ENCODE data around the gene FPGS.

Gene FPGS

GRCh38 chr9:127809002-127809539, 6.4 kb downstream of the FPGS start:
- no peak overlapping the region for H3K4me3 ChIP-seq (ENCODE audit: low read depth, low read length)
- DNase-seq (ENCODE audit: low read depth): no peak
- TF ChIP-seq, protein P1, sequence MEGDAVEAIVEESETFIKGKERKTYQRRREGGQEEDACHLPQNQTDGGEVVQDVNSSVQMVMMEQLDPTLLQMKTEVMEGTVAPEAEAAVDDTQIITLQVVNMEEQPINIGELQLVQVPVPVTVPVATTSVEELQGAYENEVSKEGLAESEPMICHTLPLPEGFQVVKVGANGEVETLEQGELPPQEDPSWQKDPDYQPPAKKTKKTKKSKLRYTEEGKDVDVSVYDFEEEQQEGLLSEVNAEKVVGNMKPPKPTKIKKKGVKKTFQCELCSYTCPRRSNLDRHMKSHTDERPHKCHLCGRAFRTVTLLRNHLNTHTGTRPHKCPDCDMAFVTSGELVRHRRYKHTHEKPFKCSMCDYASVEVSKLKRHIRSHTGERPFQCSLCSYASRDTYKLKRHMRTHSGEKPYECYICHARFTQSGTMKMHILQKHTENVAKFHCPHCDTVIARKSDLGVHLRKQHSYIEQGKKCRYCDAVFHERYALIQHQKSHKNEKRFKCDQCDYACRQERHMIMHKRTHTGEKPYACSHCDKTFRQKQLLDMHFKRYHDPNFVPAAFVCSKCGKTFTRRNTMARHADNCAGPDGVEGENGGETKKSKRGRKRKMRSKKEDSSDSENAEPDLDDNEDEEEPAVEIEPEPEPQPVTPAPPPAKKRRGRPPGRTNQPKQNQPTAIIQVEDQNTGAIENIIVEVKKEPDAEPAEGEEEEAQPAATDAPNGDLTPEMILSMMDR (IDR thresholded peaks at IDR 0.05; ENCODE audit: insufficient read depth, low read depth, low read length, missing control alignments): no peak

GRCh38 chr9:127809540-127810377, 7.1 kb downstream of the FPGS start:
- TF ChIP-seq, protein P1 (IDR thresholded peaks at IDR 0.05; ENCODE audit: insufficient read depth, low read depth, low read length, missing control alignments): no peak
- no peak for DNase-seq (ENCODE audit: low read depth)

DNA sequence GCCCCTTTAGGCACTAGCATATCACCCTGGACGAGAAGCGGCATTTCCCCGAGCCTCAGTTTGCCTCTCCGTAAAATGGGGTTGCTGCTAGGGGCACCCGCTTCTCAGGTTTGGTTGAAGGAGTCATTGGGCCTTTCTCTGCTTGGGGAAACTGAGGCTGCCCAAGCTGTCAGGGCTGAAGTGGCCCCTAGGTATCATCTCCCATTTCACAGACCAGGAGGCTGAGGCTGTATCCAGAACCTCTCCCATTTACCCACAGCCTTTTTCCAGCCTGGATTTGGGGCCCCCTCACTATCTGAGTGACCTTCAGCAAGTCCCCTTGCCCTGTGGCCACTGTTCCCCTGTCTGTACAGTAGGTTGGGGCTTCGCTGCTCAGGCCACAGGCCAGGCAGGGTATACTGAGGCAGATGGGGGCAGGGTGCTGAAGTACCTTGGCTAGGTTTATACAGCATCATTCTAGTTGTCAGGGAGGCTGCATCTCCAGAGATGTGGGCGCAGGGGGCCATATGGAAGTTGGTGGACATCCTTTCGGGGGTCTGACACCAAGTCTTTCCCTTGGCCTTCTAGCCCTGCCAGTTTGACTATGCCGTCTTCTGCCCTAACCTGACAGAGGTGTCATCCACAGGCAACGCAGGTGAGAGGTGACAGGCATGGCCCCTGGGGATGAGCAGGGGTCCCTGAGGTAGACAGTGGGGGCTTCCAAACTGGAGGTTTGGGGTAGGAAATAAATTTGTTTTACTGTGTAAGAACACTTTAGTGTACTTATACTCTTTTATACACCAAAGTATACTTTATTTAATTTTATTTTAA, 7.9 kb downstream of the FPGS start:
- H3K4me3 ChIP-seq (ENCODE audit: low read depth, low read length): no peak overlapping the region
- TF ChIP-seq, protein P1 (IDR thresholded peaks at IDR 0.05; ENCODE audit: insufficient read depth, low read depth, low read length, missing control alignments): no peak
- DNase-seq (ENCODE audit: low read depth): no peak

More at GRCh38 chr9:127809540-127810377, 7.1 kb downstream of the FPGS start:
- H3K4me3 ChIP-seq (ENCODE audit: low read depth, low read length): no peak overlapping the region

DNA sequence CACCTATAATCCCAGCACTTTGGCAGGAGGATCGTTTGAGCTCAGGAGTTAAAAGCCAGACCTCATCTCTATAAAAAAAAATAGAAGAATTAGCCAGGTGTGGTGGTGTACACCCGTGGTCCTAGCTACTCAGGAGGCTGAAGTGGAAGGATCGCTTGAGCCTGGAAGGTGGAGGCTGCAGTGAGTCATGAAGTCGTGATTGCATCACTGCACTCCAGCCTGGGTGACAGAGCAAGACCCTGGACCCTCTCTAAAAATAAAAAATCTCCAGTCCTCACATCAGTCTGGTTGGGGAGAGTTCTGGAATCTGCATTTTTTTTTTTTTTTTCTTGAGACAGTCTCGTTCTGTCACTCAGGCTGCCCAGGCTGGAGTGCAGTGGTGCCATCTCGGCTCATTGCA, 9.3 kb downstream of the FPGS start:
- DNase-seq (ENCODE audit: low read depth): no peak
- TF ChIP-seq, protein P1 (IDR thresholded peaks at IDR 0.05; ENCODE audit: insufficient read depth, low read depth, low read length, missing control alignments): no peak
- no peak overlapping the region for H3K4me3 ChIP-seq (ENCODE audit: low read depth, low read length)

DNA sequence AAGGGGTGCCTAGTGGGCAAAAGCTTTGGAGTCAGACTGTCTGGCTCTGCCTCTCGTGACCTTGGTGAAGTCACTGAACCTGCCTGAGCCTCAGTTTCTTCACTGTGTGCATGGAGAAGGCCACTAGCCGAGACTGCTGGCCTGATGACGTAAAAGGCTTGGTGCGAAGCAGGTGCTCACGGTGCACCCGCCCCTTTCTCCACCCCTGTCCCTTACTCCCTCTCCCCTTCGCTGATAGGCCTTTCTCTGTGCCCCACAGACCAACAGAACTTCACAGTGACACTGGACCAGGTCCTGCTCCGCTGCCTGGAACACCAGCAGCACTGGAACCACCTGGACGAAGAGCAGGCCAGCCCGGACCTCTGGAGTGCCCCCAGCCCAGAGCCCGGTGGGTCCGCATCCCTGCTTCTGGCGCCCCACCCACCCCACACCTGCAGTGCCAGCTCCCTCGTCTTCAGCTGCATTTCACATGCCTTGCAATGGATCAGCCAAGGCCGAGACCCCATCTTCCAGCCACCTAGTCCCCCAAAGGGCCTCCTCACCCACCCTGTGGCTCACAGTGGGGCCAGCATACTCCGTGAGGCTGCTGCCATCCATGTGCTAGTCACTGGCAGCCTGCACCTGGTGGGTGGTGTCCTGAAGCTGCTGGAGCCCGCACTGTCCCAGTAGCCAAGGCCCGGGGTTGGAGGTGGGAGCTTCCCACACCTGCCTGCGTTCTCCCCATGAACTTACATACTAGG, 10.4 kb downstream of the FPGS start:
- DNase-seq (ENCODE audit: low read depth): no peak
- TF ChIP-seq, protein P1 (IDR thresholded peaks at IDR 0.05; ENCODE audit: insufficient read depth, low read depth, low read length, missing control alignments): no peak
- H3K4me3 ChIP-seq (ENCODE audit: low read depth, low read length): no peak overlapping the region

DNA sequence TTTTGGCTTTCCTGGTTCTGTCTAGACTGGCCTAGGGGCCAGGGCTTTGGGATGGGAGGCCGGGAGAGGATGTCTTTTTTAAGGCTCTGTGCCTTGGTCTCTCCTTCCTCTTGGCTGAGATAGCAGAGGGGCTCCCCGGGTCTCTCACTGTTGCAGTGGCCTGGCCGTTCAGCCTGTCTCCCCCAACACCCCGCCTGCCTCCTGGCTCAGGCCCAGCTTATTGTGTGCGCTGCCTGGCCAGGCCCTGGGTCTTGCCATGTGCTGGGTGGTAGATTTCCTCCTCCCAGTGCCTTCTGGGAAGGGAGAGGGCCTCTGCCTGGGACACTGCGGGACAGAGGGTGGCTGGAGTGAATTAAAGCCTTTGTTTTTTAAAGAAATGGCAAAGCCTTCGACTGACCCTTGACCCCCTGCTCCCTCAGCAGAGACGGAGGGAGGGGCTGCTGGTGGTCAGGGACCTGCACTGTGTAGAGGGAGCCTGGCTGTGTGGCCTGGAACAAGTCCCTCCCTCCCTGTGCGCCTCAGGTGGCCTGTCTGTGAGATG, 11.1 kb downstream of the FPGS start:
- TF ChIP-seq, protein P1 (IDR thresholded peaks at IDR 0.05; ENCODE audit: insufficient read depth, low read depth, low read length, missing control alignments): no peak
- no peak overlapping the region for H3K4me3 ChIP-seq (ENCODE audit: low read depth, low read length)
- no peak for DNase-seq (ENCODE audit: low read depth)

All from GM12865 (cell line).